H1 (cell line): ENCODE measurements around the gene ONECUT3.

Experiments used
- CTCF ChIP-seq, 3 experiments: IDR thresholded peaks; 1 replicate in 2 of 3; 2 replicates in 1 of 3; pipeline versions ENCODE4 v1.5.1 to v1.6.1; 2011; ENCODE audit warnings: low read length in 3 of 3, mild to moderate bottlenecking in 3 of 3, inconsistent platforms in 2 of 3, low read depth in 1 of 3, moderate library complexity in 1 of 3; ENCODE audit not compliant: insufficient read depth in 1 of 3; ENCODE audit errors: control extremely low read depth in 1 of 3
- GABPA ChIP-seq: IDR thresholded peaks from 2 replicates; pipeline ENCODE4 v1.6.1; 2011; ENCODE audit warnings: mild to moderate bottlenecking, low read length, moderate library complexity, borderline replicate concordance; ENCODE audit not compliant: insufficient read depth
- MAX ChIP-seq: IDR thresholded peaks from 2 replicates; pipeline ENCODE4 v1.6.1; 2012; ENCODE audit warnings: inconsistent platforms
- TEAD4 ChIP-seq: IDR thresholded peaks from 2 replicates; pipeline ENCODE4 v1.6.1; 2012; ENCODE audit warnings: low read depth, low read length, inconsistent platforms, mixed read lengths

DNA sequence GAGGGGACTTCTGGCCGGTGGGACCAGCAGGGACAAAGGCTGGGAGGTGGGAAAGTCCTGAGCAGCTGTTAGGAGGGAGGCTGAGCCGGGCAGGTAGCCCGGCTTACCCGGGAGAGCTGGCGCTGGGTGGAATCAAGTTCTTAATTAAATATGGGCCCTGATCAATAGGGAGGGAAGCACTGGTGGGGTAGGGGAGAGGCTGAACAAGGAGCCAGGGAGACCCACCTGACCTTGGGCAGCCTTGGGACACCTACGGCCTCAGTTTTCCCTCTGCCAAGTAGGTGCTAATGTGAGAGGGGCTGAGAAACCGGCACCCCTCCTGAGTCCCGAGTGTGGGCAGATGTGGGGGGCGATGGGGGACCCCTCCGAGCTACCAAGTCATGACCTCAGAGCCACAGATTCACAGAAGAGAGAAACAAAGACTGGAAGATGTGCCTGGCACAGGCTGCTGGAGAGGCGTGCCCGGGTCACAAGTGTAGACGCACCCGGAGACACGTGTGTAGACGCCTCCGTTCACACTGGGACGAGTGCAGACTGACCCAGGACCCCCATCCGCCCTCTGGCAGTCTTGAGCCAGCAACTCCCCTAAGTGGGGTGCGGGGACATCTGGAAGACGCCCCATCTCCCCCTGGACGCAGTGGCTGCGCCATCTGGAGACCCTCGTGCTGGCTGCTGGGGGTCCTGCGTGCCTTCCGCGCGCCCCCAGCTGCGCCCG, 8.4 kb downstream of the ONECUT3 start:
- TF ChIP-seq GABPA, result no peak
- no peak for TF ChIP-seq MAX
- no peak for TF ChIP-seq CTCF (IDR thresholded peaks at IDR 0.05; ENCODE audit: control extremely low read depth in 1 of 3, insufficient read depth in 1 of 3, low read depth in 1 of 3, low read length in 3 of 3)
- TF ChIP-seq TEAD4, result no peak
